ENCODE data around the gene COX18.

DNA sequence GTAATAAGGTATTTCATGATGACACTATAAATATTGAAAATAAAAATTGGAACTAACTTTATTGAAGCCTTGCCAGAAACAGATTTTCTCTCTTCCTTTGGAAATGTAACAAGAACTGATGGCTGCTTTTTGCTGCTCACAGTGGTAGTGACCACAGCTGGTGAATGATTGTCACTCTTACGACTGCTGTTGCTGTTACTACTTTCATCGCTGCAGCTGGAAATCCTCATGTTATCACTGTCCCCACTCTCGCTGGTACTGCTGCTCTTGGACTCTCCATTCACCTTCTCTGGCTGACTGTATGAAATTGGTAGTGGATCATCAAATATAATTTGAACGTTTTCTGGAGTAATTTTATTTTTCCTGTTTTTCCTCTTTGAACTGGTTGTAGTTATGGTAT, 28.5 kb upstream of the COX18 start:
- TF ChIP-seq, protein P1, sequence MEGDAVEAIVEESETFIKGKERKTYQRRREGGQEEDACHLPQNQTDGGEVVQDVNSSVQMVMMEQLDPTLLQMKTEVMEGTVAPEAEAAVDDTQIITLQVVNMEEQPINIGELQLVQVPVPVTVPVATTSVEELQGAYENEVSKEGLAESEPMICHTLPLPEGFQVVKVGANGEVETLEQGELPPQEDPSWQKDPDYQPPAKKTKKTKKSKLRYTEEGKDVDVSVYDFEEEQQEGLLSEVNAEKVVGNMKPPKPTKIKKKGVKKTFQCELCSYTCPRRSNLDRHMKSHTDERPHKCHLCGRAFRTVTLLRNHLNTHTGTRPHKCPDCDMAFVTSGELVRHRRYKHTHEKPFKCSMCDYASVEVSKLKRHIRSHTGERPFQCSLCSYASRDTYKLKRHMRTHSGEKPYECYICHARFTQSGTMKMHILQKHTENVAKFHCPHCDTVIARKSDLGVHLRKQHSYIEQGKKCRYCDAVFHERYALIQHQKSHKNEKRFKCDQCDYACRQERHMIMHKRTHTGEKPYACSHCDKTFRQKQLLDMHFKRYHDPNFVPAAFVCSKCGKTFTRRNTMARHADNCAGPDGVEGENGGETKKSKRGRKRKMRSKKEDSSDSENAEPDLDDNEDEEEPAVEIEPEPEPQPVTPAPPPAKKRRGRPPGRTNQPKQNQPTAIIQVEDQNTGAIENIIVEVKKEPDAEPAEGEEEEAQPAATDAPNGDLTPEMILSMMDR (IDR thresholded peaks at IDR 0.05; ENCODE audit: poor library complexity): no peak
- no peak for TF ChIP-seq EZH2 (IDR thresholded peaks at IDR 0.05; ENCODE audit: borderline replicate concordance)

All from hepatocyte (in vitro differentiated cells).